GM21619 (cell line): ENCODE data around the gene RNF39.

ENCODE experiments used
- ATAC-seq: cut with Tn5 transposase; IDR thresholded peaks from one replicate; pipeline ENCODE4 v1.9.1; 2021; ENCODE audit not compliant: unreplicated experiment

Gene RNF39

GRCh38 chr6:30020626-30021025, 54.9 kb downstream of the RNF39 start:
- ATAC-seq = no peak
